ENCODE data around the gene MCC. TPM values are rescaled to one million over a fixed set of nuclear protein-coding genes. Genes with fewer than 3 reads are reported as not detected.

Gene MCC
- total RNA-seq, 2 donors from 2014 or later = 164 to 187 TPM

- no peak for DNase-seq
- H3K27me3 ChIP-seq (ENCODE audit: control insufficient read depth, insufficient read depth, low read length, poor library complexity, severe bottlenecking) = no peaks in the 10 kb centered on the region
- 95 to 96% methylated on average over 4 of the region's 4 CpGs for WGBS, 2 experiments (ENCODE audit: insufficient coverage in 1 of 2, insufficient read length in 1 of 2)
- no peak overlapping the region for H3K27ac ChIP-seq (ENCODE audit: low read depth, low read length)
- H3K9ac ChIP-seq (ENCODE audit: extremely low read depth, low read length, poor library complexity, severe bottlenecking) = no peak overlapping the region
- H3K36me3 ChIP-seq (ENCODE audit: control insufficient read depth, insufficient read depth, low read length) = peaks cover 26% of the 10 kb centered on the region
- no peaks in the 10 kb centered on the region for H3K9me3 Mint-ChIP-seq
- peaks cover 33% of the 10 kb centered on the region for H3K36me3 Mint-ChIP-seq (ENCODE audit: low read depth)
- no peak for TF ChIP-seq CTCF (conservative IDR thresholded peaks at IDR 0.05)
- H3K4me3 Mint-ChIP-seq = no peak overlapping the region
- H3K4me1 ChIP-seq (ENCODE audit: control insufficient read depth, insufficient read depth, low read length) = no peaks in the 10 kb centered on the region
- H3K27me3 Mint-ChIP-seq (ENCODE audit: insufficient read depth) = no peaks in the 10 kb centered on the region
- H3K27ac Mint-ChIP-seq = no peak overlapping the region
- H3K4me3 ChIP-seq (ENCODE audit: low read length) = no peak overlapping the region
- peaks cover 6% of the 10 kb centered on the region for H3K9me3 ChIP-seq (ENCODE audit: control insufficient read depth, low read length)
- peaks cover 5% of the 10 kb centered on the region for H3K4me1 Mint-ChIP-seq
Measured at GRCh38 chr5:113518884-113519283, 30.6 kb upstream of the MCC start.

GRCh38 chr5:113514289-113514635 is 26.0 kb upstream of the MCC start:
- H3K27me3 Mint-ChIP-seq (ENCODE audit: insufficient read depth) = peaks cover 10% of the 10 kb centered on the region
- 14 to 26% methylated on average over 3 to 9 of the region's 9 CpGs for WGBS, 2 experiments (ENCODE audit: insufficient coverage in 1 of 2, insufficient read length in 1 of 2)
- no peaks in the 10 kb centered on the region for H3K9me3 Mint-ChIP-seq

GRCh38 chr5:113513384-113514288 is 25.4 kb upstream of the MCC start, which contains the start of gene YTHDC2:
YTHDC2 (plus strand) TSS chr5:113513694; CDS start chr5:113513896, 202 bp downstream.
- Mint-ChIP-seq H3K36me3 (ENCODE audit: low read depth) (peaks cover 15% of the 10 kb centered on the region), H3K4me3 (peak within 1 kb of the TSS; percentile 68), H3K4me1 (peaks cover 7% of the 10 kb centered on the region), H3K27me3 (ENCODE audit: insufficient read depth) (peaks cover 13% of the 10 kb centered on the region), H3K9me3 (no peaks in the 10 kb centered on the region), H3K27ac (peak within 1 kb of the TSS; percentile 95)
- no peaks in the 10 kb centered on the region for H3K4me1 ChIP-seq (ENCODE audit: control insufficient read depth, insufficient read depth, low read length)
- WGBS, 2 experiments (ENCODE audit: insufficient coverage in 1 of 2, insufficient read length in 1 of 2) = 1 to 4% methylated on average over 28 to 72 of the region's 72 CpGs
- peak; percentile 96 for DNase-seq
- peak; percentile 79 for TF ChIP-seq CTCF (conservative IDR thresholded peaks at IDR 0.05)
- peak within 1 kb of the TSS; percentile 87 for H3K4me3 ChIP-seq (ENCODE audit: low read length)
- peaks cover 13% of the 10 kb centered on the region for H3K36me3 ChIP-seq (ENCODE audit: control insufficient read depth, insufficient read depth, low read length)
- peaks cover 4% of the 10 kb centered on the region for H3K27me3 ChIP-seq (ENCODE audit: control insufficient read depth, insufficient read depth, low read length, poor library complexity, severe bottlenecking)
- H3K27ac ChIP-seq (ENCODE audit: low read depth, low read length) = peak within 1 kb of the TSS; percentile 87
- no peaks in the 10 kb centered on the region for H3K9me3 ChIP-seq (ENCODE audit: control insufficient read depth, low read length)
- peak within 1 kb of the TSS; percentile 91 for H3K9ac ChIP-seq (ENCODE audit: extremely low read depth, low read length, poor library complexity, severe bottlenecking)

More at GRCh38 chr5:113514289-113514635, 26.0 kb upstream of the MCC start:
- Histone ChIP-seq H3K27me3 (ENCODE audit: control insufficient read depth, insufficient read depth, low read length, poor library complexity, severe bottlenecking) (no peaks in the 10 kb centered on the region), H3K27ac (ENCODE audit: low read depth, low read length) (no peak overlapping the region), H3K36me3 (ENCODE audit: control insufficient read depth, insufficient read depth, low read length) (peaks cover 16% of the 10 kb centered on the region), H3K4me1 (ENCODE audit: control insufficient read depth, insufficient read depth, low read length) (no peaks in the 10 kb centered on the region), H3K9ac (ENCODE audit: extremely low read depth, low read length, poor library complexity, severe bottlenecking) (peak overlapping the region; percentile 91), H3K4me3 (ENCODE audit: low read length) (peak overlapping the region; percentile 87), H3K9me3 (ENCODE audit: control insufficient read depth, low read length) (no peaks in the 10 kb centered on the region)
- Mint-ChIP-seq H3K36me3 (ENCODE audit: low read depth) (peaks cover 20% of the 10 kb centered on the region), H3K27ac (peak overlapping the region; percentile 95), H3K4me1 (peaks cover 7% of the 10 kb centered on the region), H3K4me3 (peak overlapping the region; percentile 68)
- no peak for DNase-seq
- TF ChIP-seq CTCF (conservative IDR thresholded peaks at IDR 0.05) = no peak
